Keratinocyte (primary cell): ENCODE results near the gene FGF8.

Experiments
- EZH2 ChIP-seq: IDR thresholded peaks from one replicate; pipeline ENCODE4 v1.6.1; 2012; ENCODE audit warnings: inconsistent platforms, mild to moderate bottlenecking, low read length, moderate library complexity
- TF ChIP-seq, protein P1 (sequence below), 3 experiments: IDR thresholded peaks in 1 of 3; conservative IDR thresholded peaks in 1 of 3; optimal IDR thresholded peaks in 1 of 3; 2 replicates in 2 of 3; 3 replicates in 1 of 3; pipeline versions ENCODE3 to v1.5.1; 2011; ENCODE audit warnings: low read length in 3 of 3, mild to moderate bottlenecking in 3 of 3, moderate library complexity in 2 of 3, control low read depth in 1 of 3, inconsistent platforms in 1 of 3; ENCODE audit not compliant: insufficient read depth in 2 of 3; ENCODE audit errors: extremely low read depth in 1 of 3

DNA sequence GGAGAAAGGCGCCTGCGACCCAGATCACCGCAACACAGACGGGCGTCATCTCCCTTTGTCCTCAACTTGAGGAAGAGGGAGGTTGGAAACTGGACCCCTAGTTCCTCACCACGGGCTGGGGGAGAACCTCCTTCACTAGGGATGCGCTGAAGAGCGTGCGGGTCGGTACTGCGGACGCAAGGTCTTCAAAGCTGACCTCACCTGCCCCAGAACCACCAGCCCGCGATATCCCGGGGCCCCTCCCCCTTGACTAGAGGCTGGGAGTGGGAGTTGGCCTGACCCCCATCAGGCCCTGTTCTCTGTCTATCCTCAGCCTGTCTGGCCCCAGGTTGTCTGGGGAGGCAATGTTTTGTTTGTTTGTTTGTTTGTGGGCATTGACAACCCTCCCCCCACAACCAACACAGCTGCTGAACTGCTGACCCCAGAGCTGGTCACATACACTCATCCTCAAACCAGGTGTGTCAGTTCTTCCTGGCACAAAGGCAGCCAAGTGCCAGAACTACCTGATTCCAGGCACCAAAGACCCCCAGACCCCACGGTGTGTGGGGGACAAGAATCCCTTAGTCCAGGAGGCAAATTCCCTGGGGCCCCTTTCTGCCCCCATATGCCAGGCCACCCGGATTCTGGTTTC is 4.4 kb upstream of the FGF8 start:
- TF ChIP-seq, protein P1, sequence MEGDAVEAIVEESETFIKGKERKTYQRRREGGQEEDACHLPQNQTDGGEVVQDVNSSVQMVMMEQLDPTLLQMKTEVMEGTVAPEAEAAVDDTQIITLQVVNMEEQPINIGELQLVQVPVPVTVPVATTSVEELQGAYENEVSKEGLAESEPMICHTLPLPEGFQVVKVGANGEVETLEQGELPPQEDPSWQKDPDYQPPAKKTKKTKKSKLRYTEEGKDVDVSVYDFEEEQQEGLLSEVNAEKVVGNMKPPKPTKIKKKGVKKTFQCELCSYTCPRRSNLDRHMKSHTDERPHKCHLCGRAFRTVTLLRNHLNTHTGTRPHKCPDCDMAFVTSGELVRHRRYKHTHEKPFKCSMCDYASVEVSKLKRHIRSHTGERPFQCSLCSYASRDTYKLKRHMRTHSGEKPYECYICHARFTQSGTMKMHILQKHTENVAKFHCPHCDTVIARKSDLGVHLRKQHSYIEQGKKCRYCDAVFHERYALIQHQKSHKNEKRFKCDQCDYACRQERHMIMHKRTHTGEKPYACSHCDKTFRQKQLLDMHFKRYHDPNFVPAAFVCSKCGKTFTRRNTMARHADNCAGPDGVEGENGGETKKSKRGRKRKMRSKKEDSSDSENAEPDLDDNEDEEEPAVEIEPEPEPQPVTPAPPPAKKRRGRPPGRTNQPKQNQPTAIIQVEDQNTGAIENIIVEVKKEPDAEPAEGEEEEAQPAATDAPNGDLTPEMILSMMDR (optimal IDR thresholded peaks at IDR 0.05 in 1 of 3, IDR thresholded peaks at IDR 0.05 in 1 of 3, conservative IDR thresholded peaks at IDR 0.05 in 1 of 3; ENCODE audit: extremely low read depth in 1 of 3, insufficient read depth in 2 of 3, low read length in 3 of 3), result no peak
- no peak for TF ChIP-seq EZH2
